Natural killer cell (primary cell): Measurements from ENCODE around the gene FUT6. TPM values are rescaled to one million over a fixed set of nuclear protein-coding genes. Genes with fewer than 3 reads are reported as not detected.
A peak's percentile ranks its signal among the peaks of the same experiment; 100 is the strongest.
"Not testable (repeated sequence)": the region's sequence is repeated elsewhere in the genome, so short reads cannot be mapped to it uniquely, and the experiment has no call there.

Experiments
- ATAC-seq, 3 donors: fragments of 150-1000 bp in 2 of 3; fragments of 200-7000 bp in 1 of 3; cut with Tn5 transposase; 1 replicate in 1 of 3; 2 replicates in 2 of 3; pipeline ENCODE4 v1.10.0; 2021; ENCODE audit warnings: mild to moderate bottlenecking in 2 of 3, moderate library complexity in 2 of 3
- DNase-seq, 2 donors: peaks; one replicate each; pipeline versions ENCODE4 v3.0.0 to v3.0.0-alpha.2; 2013 to 2021; ENCODE audit warnings: mixed read lengths in 1 of 2
- H3K27ac ChIP-seq: one replicate; pipeline ENCODE4 v1.5.1; 2013; ENCODE audit warnings: mild to moderate bottlenecking, low read length
- H3K27me3 ChIP-seq: one replicate; pipeline ENCODE4 v1.6.1; 2013; ENCODE audit warnings: low read length; ENCODE audit not compliant: control insufficient read depth, insufficient read depth
- H3K36me3 ChIP-seq: one replicate; pipeline ENCODE4 v1.6.1; 2013; ENCODE audit warnings: low read length; ENCODE audit not compliant: control insufficient read depth, insufficient read depth
- H3K4me1 ChIP-seq: one replicate; pipeline ENCODE4 v1.6.1; 2013; ENCODE audit warnings: low read length; ENCODE audit not compliant: control insufficient read depth, insufficient read depth
- H3K4me3 ChIP-seq: one replicate; pipeline ENCODE4 v1.5.1; 2013; ENCODE audit warnings: low read length
- H3K9me3 ChIP-seq: one replicate; pipeline ENCODE4 v1.6.1; 2013; ENCODE audit warnings: low read length; ENCODE audit not compliant: control insufficient read depth, insufficient read depth
- H3K27ac Mint-ChIP-seq, 2 donors: one replicate each; pipeline ENCODE4 v1.8.0; 2022; ENCODE audit warnings: mild to moderate bottlenecking in 2 of 2, mixed read lengths in 2 of 2, moderate library complexity in 1 of 2
- H3K27me3 Mint-ChIP-seq, 2 donors: one replicate each; pipeline ENCODE4 v1.8.0; 2022; ENCODE audit warnings: low read depth in 2 of 2, mixed read lengths in 2 of 2
- H3K36me3 Mint-ChIP-seq: one replicate; pipeline ENCODE4 v1.8.0; 2022; ENCODE audit warnings: mixed read lengths
- H3K4me1 Mint-ChIP-seq, 2 donors: one replicate each; pipeline ENCODE4 v1.8.0; 2022; ENCODE audit warnings: mixed read lengths in 2 of 2
- H3K4me3 Mint-ChIP-seq: one replicate; pipeline ENCODE4 v1.8.0; 2022; ENCODE audit warnings: mild to moderate bottlenecking, moderate library complexity, mixed read lengths
- H3K9me3 Mint-ChIP-seq, 2 donors: one replicate each; pipeline ENCODE4 v1.8.0; 2022; ENCODE audit warnings: mixed read lengths in 2 of 2
- WGBS: methylation state at CpG from one replicate; pipeline ENCODE4 v1.1.7; 2013; ENCODE audit warnings: missing lambda C conversion rate; ENCODE audit not compliant: insufficient coverage; 5-methylcytosine and 5-hydroxymethylcytosine counted together
- intact Hi-C: fragments of 100-400 bp; cut with micrococcal nuclease; formaldehyde crosslinking; loops from one replicate; pipeline ENCODE4 v1.14.2; 2022
- total RNA-seq, 4 donors: library from RNA; stranded (reverse); fragments of 120-200 nt in 1 of 4; gene quantifications; one replicate each; pipeline versions ENCODE4 v1.2.3 to v1.2.4, GENCODE V29; 2013 to 2022
- TF ChIP-seq, protein P1 (sequence below): fragments of 200-600 bp; IDR thresholded peaks from one replicate; pipeline ENCODE4 v1.8.0; 2022; ENCODE audit warnings: antibody characterized with exemption

The FUT6 gene
- total RNA-seq, 3 donors from 2014 or later (not counting 1 experiment from before 2014, with no cell fraction given) = 0.34 TPM; not detected in 2

DNA sequence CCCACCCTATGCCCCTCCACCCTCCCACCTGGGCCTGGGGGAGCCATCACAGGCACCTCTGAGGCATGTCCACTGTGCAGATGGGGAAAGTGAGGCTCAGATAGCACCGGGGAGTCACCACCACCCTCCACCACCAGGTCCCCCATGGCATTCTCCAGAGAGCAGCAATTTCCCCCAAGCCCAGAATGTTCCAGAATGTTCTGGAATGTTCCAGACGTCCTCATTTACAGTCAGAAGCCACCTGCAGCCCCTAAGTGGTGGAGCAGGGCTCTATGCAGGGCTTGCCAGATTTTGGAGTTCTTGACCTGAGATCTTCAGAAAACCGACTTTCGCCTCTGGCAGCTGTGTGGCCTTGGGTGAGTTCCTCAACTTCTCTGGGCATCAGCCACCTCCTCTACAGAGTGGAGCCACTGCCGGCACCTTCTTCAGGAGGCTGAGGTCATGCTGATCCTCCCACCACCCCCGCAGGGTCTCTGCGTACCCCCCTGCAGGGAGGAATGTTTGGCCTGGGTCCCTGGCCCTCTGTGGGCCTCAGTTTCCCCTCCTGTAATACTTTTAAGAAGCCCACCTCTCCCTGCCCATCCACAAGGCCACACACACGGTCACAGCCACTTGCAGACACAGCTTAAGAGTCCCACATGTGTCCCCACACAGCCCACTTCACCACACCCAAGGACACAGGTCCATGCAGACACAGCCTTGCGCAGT is 24.7 kb upstream of the FUT6 start:
- no peaks in the 10 kb centered on the region for H3K27me3 ChIP-seq
- Mint-ChIP-seq H3K27me3 (no peaks in the 10 kb centered on the region), H3K27ac (peak overlapping the region; percentile 83 to 87), H3K4me1 (peaks cover 19 to 23% of the 10 kb centered on the region in 2 donors), H3K4me3 (peak overlapping the region; percentile 73), H3K36me3 (no peaks in the 10 kb centered on the region), H3K9me3 (no peaks in the 10 kb centered on the region)
- intact Hi-C loops = no loop called here
- H3K4me1 ChIP-seq = peaks cover 24% of the 10 kb centered on the region
- H3K9me3 ChIP-seq = no peaks in the 10 kb centered on the region
- WGBS = 77% methylated on average over 9 of the region's 9 CpGs
- no peak overlapping the region for H3K27ac ChIP-seq
- ATAC-seq (peak in 1 of 3 donors; percentile 34), DNase-seq (no peak)
- H3K36me3 ChIP-seq = no peaks in the 10 kb centered on the region
- TF ChIP-seq, protein P1, sequence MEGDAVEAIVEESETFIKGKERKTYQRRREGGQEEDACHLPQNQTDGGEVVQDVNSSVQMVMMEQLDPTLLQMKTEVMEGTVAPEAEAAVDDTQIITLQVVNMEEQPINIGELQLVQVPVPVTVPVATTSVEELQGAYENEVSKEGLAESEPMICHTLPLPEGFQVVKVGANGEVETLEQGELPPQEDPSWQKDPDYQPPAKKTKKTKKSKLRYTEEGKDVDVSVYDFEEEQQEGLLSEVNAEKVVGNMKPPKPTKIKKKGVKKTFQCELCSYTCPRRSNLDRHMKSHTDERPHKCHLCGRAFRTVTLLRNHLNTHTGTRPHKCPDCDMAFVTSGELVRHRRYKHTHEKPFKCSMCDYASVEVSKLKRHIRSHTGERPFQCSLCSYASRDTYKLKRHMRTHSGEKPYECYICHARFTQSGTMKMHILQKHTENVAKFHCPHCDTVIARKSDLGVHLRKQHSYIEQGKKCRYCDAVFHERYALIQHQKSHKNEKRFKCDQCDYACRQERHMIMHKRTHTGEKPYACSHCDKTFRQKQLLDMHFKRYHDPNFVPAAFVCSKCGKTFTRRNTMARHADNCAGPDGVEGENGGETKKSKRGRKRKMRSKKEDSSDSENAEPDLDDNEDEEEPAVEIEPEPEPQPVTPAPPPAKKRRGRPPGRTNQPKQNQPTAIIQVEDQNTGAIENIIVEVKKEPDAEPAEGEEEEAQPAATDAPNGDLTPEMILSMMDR = no peak
- no peak overlapping the region for H3K4me3 ChIP-seq

DNA sequence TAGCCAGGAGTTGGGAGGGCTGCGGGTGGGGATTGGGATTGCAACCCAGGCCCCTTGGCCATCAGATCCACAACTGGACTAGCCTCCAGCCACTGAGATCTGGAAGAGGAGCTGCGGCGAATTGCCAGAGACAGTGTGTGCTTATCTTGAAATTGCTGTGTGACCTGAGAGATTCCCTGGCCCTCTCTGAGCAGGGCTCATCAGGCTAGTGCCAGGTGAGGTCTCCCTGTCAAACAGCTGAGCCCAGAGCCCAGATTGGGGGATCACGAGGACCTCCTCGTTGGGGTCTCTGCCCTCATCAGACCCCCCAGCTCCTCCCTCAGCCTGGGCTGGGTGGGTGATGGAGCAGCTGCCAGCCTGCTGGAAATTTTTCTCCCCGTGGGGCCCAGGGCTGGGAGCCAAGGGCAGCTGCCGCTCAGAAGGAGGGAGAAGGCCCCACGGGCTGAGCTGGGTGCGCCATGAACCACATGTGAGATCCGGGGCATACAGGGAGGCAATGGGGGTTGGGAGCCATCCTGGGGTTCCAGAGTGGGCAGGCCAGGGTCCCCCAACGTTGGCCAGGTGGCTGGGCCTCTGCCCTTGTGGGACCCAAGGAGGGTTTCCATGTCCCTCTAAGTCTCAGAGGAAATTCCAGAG is 23.6 kb upstream of the FUT6 start:
- H3K4me1 Mint-ChIP-seq = peaks cover 19 to 23% of the 10 kb centered on the region in 2 donors
- H3K4me3 Mint-ChIP-seq = no peak overlapping the region
- WGBS = 75% methylated on average over 11 of the region's 11 CpGs
- no peaks in the 10 kb centered on the region for H3K9me3 ChIP-seq
- peaks cover 24% of the 10 kb centered on the region for H3K4me1 ChIP-seq
- H3K36me3 Mint-ChIP-seq = no peaks in the 10 kb centered on the region
- no peak for DNase-seq
- TF ChIP-seq, protein P1 = no peak
- no peak overlapping the region for H3K27ac Mint-ChIP-seq
- no peak for ATAC-seq
- H3K27me3 Mint-ChIP-seq = no peaks in the 10 kb centered on the region
- intact Hi-C loops = no loop called here
- no peak overlapping the region for H3K4me3 ChIP-seq
- H3K36me3 ChIP-seq = no peaks in the 10 kb centered on the region
- H3K9me3 Mint-ChIP-seq = no peaks in the 10 kb centered on the region
- H3K27ac ChIP-seq = no peak overlapping the region
- H3K27me3 ChIP-seq = no peaks in the 10 kb centered on the region

DNA sequence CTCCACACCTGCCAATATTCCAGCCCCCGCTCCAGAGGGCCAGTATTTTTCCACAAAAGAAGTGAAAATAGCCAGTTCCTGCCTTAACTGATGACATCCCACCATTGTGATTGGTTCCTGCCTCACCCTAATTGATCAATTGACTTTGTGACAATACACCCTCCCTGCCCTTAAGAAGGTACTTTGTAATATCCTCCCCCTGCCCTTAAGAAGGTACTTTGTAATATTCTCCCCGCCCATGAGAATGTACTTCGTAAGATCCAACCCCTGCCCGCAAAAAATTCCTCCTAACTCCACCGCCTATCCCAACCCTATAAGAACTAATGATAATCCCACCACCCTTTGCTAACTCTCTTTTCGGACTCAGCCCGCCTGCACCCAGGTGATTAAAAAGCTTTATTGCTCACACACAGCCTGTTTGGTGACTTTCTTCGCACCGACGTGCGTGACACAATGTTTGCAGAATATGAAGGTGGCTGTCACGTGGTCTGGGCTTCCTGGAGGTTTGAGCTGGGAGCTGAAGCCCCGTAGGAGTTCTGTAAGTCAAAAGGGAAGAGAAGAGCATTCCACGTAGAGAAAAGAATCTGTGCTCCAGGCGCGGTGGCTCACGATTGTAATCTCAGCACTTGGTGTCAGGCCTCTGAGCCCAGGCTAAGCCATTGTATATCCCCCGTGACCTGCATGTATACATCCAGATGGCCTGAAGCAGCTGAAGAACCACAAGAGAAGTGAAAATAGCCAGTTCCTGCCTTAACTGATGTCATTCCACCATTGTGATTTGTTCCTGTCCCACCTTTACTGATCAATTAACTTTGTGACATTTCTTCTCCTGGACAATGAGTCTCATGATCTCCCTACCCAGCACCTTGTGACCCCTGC is 17.9 kb upstream of the FUT6 start:
- intact Hi-C loops = no loop called here
- no peaks in the 10 kb centered on the region for H3K4me1 ChIP-seq
- no peak overlapping the region for H3K4me3 Mint-ChIP-seq
- peaks cover 0 to 5% of the 10 kb centered on the region in 2 donors for H3K27me3 Mint-ChIP-seq
- no peaks in the 10 kb centered on the region for H3K36me3 ChIP-seq
- ATAC-seq = no peak
- H3K27ac Mint-ChIP-seq = no peak overlapping the region
- no peaks in the 10 kb centered on the region for H3K9me3 Mint-ChIP-seq
- TF ChIP-seq, protein P1 = no peak
- H3K4me1 Mint-ChIP-seq = peaks cover 0 to 5% of the 10 kb centered on the region in 2 donors
- 85% methylated on average over 18 of the region's 18 CpGs for WGBS
- no peak overlapping the region for H3K27ac ChIP-seq
- no peaks in the 10 kb centered on the region for H3K36me3 Mint-ChIP-seq
- H3K9me3 ChIP-seq = no peaks in the 10 kb centered on the region
- no peak overlapping the region for H3K4me3 ChIP-seq
- H3K27me3 ChIP-seq = no peaks in the 10 kb centered on the region
- DNase-seq = no peak

DNA sequence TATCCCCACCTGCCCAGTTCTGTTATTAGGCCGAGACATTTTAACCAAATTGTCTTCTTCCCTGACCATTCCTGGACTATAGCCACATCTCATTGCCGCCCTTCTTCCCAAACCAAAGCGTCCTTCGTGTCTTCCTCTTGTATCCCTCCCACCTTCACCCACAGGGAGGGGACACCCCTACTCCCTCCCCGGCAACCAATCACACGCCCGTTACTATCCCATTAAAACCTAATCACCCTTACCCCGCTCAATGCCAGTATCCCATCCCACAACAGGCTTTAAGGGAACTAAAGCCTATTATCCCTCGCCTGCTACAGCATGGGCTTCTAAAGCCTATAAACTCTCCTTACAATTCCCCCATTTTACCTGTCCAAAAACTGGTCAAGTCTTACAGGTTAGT is 15.6 kb upstream of the FUT6 start:
- H3K9me3 Mint-ChIP-seq, H3K4me3 Mint-ChIP-seq, ATAC-seq, DNase-seq, H3K36me3 ChIP-seq, intact Hi-C loops, H3K27ac Mint-ChIP-seq, H3K4me3 ChIP-seq, H3K36me3 Mint-ChIP-seq, H3K27me3 ChIP-seq, H3K27me3 Mint-ChIP-seq, H3K27ac ChIP-seq, H3K4me1 Mint-ChIP-seq, H3K9me3 ChIP-seq, H3K4me1 ChIP-seq: not testable (repeated sequence)
- 92% methylated on average over 9 of the region's 9 CpGs for WGBS

DNA sequence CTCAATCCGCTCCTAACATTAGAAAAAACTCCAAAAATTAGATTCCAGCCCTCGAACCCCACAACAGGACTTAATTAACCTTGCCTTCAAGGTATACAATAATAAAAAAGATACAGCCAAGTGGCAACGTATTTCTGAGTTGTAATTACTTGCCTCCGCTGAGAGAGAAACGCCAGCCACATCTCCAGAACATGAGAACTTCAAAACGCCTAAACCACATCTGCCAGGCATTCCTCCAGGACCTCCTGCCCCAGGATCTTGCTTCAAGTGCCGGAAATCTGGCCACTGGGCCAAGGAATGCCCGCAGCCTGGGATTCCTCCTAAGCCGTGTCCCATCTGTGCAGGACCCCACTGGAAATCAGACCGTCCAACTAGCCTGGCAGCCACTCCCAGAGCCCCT is 14.6 kb upstream of the FUT6 start:
- H3K27me3 Mint-ChIP-seq, intact Hi-C loops: not testable (repeated sequence)
- 86% methylated on average over 10 of the region's 10 CpGs for WGBS

More for the DNA sequence above, 14.6 kb upstream of the FUT6 start:
- DNase-seq, H3K27ac Mint-ChIP-seq, H3K4me3 ChIP-seq, H3K36me3 ChIP-seq, H3K9me3 Mint-ChIP-seq, ATAC-seq, H3K36me3 Mint-ChIP-seq, H3K4me3 Mint-ChIP-seq, H3K27me3 ChIP-seq, H3K4me1 ChIP-seq, H3K27ac ChIP-seq, H3K9me3 ChIP-seq, H3K4me1 Mint-ChIP-seq: not testable (repeated sequence)
